NCI-H2227 (cell line): ENCODE results near the gene CATSPERE.

ENCODE experiments used
- DNase-seq: peaks from one replicate; lab custom pipeline; 2025; ENCODE audit not compliant: unreplicated experiment; lab: John Stamatoyannopoulos, UW

CATSPERE gene, protein sequence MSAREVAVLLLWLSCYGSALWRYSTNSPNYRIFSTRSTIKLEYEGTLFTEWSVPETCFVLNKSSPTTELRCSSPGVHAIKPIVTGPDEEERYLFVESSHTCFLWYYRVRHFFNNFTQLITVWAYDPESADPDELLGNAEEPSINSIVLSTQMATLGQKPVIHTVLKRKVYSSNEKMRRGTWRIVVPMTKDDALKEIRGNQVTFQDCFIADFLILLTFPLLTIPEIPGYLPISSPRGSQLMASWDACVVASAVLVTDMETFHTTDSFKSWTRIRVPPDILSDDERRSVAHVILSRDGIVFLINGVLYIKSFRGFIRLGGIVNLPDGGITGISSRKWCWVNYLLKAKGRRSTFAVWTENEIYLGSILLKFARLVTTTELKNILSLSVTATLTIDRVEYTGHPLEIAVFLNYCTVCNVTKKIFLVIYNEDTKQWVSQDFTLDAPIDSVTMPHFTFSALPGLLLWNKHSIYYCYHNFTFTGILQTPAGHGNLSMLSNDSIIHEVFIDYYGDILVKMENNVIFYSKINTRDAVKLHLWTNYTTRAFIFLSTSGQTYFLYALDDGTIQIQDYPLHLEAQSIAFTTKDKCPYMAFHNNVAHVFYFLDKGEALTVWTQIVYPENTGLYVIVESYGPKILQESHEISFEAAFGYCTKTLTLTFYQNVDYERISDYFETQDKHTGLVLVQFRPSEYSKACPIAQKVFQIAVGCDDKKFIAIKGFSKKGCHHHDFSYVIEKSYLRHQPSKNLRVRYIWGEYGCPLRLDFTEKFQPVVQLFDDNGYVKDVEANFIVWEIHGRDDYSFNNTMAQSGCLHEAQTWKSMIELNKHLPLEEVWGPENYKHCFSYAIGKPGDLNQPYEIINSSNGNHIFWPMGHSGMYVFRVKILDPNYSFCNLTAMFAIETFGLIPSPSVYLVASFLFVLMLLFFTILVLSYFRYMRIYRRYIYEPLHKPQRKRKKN

DNA sequence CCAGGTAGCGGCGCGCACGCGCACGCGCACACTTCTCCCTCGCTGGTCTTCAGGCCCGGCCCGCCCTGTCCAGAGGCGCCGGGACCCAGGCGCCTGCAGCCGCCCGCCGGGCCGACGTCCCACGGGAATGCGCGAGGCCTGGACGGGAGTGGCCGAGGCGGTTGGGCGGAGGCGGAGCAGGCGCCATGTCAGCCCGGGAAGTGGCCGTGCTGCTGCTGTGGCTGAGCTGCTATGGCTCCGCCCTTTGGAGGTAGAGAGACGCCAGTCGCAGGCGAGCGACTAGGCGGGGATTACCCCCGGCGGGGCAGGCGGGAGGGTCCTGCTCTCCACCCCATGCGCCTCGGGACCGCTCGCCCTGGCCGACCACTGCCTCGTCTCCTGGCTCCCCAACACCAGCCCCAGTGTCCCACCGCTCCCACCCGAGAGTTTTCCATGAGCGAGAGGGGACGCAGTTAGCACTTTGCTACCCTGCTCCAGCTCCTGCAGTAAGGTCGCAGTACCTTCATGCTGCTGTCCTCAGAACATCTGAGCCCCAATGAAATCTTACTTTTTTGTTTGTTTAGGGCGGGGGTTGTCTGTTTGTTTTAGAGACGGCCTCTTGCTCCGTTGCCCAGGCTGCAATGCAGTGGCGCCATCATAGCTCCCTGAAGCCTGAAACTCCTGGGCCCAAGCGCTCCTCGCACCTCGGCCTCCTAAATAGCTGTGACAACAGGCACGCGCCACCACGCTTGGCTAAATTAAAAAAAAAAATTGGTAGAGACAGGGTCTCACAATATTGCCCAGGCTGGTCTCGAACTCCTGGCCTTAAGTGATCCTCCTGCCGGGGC, at the start of gene CATSPERE:
TSS of gene CATSPERE (plus strand) at position 29 of the 827 bp plus-strand sequence. CDS start at position 186, 157 bp downstream.
- peak; percentile 95 for DNase-seq

DNA sequence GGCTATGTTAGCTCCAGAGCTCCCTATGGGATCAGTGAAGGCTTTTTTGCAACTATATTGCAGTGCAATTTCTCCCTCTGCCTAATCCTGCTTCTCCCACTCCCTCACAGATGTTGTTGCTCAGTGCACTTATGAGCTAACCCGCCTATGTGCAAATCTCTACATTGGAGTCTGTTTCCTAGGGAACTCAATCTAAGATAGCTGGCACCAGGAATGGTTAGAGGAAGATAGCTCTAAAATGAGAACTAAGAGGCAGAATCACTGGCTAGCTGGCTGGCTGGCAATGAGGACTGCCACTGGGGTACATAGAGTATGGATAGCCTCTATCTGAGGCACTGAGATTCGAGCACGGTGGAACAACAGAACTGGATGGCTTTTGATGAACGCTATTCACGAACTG, 48.9 kb upstream of the CATSPERE start:
- DNase-seq = no peak

DNA sequence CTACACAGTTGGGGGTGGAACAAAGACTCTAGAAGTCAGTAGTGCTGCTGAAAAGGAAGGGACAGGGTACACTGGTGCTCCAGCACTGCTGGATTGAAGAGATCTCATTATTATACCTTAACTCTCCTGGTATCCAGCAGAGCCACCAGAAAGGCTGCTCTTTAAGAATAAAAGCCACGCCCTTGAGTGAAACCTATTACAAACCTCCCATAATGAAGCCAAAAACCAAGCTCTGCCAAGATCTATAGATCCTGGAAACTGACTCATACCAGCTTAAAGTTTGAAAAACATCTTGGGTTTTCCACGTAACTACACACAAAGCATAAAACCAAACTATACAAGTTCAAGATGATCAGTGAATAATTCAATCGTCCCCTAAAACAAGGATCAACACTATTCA, 47.3 kb upstream of the CATSPERE start:
- DNase-seq = no peak

DNA sequence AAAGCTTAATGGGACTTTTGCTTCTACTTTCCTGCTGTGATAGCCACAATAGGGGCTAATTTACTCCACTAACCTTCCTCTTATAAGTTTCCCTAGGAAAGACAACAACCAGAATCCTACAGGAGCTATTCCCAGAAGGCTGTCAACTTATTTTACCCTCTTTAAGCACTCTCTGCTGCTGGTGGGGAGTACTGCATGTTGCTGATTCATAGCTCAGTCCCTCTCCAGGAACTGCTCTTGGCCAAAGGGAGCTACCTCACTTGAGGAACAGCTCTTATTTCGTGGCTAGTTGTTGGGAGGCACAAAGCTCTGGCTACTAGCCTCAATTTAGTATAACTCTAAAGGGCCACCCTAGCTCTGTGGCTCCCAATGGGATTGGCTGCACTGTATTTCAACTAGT, 46.5 kb upstream of the CATSPERE start:
- no peak for DNase-seq

DNA sequence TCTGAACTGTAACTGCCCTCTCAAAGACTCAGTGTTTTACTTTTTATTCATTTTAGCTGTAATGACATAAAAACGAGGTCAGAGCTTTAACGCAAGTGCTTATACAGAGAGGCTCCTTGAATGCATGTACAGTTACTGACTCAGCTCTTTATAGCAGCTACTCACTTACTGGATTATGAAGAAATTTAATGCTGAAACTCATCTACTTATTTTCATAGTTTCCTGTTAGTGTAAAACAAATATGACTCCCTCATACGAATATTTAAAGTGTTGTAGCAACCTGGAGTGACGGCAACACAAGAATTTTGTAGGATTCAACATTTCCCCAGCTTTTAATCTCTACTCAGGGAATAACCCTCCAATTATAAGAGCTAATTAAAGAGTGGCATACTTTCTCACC, 42.0 kb upstream of the CATSPERE start:
- no peak for DNase-seq

DNA sequence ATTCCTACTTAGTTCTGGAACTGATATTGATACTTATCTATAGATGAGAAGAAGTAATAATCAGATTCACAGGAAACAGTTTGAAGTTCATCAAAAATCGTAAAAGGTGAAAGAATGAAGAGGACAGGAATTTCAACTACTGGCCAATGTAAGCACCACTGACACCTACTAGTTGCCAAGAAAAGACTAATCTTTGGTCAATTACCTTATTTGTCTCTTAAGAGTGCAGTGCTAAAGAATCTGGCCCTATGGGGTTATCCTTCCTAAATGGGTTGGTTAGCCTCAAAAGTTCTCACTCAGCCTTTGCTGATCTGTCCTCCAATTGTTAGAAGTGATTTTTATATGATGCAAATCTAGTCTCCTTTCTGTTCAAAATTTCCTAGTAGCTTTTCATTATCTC, 38.9 kb upstream of the CATSPERE start:
- DNase-seq = no peak

DNA sequence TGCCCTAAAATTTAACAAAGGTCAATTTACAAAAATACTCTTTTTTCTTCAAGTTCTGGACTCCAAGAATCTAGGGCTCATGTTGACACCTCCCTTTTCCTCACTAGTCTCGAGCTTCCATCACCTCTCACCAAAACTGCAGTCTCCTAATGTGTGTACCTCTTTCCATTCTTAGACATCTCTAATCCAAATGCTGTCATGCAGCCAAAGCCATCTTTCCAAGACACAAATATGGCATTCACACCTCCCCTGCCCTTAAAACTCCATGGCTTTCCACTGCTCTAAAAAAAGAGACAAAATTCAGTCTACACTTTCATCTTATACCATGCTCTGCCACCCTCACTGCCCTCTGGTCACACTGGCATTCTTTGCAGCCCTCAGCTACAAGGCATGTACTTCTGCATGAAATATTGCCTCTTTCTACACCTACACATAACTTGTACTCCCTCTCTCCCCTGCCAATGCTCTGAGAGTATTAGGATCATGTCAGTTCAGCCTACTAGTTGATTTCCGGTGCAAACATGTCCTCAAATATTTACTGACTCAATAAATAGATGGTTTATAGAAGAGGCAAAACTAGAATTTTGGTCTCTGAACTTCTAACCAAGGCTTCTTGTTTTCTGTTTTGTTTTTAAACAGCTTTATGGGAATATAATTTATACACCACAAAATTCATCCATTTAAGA, 36.3 kb upstream of the CATSPERE start:
- no peak for DNase-seq

DNA sequence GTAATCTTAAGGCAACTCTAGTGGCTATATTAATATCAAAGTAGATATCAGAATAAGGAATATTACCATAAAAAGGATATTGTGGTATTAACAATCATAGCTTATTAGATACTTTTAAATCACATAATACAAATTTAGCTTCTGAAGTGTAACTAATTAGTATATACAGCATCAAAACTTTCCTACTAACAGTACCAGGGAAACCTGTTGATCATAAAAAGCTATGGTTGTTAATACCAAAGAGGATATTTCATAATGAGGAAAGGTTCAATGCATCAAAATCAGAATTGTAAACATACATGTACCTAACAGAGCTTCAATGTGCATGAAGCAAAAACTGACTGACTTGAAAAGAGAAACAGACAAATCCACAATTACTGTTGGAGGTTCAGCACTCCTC, 33.4 kb upstream of the CATSPERE start:
- no peak for DNase-seq

DNA sequence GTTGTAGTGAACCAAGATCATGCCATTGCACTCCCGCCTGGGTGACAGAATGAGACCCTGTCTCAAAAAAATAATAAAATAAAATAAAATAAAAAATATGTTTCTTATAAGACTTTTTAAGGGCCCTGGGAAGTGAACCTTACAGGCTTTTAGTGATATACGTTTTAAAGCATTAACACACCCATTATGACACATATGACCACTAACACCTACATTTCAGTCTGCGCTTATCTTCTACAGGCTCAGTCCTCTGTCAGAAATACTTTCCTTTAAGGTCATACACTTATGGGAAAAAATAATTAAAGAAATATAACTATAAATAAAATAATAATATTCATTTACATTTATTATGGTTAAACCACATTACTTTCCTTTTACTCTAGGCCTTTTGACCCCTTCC, 31.3 kb upstream of the CATSPERE start:
- no peak for DNase-seq

DNA sequence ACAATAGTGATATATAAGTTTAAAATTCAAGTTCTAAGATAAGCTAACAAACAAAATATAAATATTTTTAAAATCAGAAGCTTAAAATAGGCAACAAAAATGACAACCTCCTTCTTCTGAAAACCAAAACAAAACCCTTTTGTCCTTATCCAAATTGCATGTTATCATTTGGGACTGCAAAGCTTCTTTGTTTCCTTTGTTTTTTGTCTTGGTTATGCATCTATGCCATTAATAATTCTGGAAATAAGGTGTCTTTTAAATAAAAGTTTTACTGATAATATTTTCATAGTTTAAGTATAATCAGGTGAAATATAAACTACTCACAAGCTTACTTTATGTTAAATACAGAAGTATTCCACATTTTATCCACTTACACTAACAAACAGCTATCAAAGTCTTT, 29.9 kb upstream of the CATSPERE start:
- DNase-seq = no peak

DNA sequence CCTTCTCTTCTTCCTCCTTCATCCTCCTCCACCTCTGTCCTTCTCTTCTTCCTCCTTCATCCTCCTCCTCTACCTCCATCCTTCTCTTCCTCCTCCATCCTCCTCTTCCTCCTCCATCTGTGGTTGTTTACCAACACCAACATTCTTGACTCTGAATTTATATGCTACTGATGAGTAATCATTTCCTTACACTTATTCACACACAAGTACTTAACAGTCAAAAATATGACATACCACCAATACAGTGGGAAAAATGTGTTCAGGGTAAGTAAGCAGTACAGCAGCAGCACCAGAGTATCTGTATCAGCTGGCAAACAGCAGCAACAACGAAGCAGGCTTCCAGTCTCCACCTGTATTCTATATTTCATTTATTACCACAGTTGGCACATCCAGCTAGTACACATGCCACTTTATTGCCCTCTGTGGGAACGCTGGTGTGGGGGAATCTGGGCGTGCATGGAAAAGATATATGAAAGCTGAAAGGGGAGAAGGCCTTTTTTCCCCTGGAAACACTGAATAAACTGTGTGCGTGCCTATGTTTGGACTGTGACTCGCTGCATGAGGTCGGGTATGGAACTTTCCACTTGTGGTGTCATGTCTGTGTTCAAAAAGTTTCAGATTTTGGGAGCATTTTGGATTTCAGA, 25.4 kb upstream of the CATSPERE start:
- no peak for DNase-seq

DNA sequence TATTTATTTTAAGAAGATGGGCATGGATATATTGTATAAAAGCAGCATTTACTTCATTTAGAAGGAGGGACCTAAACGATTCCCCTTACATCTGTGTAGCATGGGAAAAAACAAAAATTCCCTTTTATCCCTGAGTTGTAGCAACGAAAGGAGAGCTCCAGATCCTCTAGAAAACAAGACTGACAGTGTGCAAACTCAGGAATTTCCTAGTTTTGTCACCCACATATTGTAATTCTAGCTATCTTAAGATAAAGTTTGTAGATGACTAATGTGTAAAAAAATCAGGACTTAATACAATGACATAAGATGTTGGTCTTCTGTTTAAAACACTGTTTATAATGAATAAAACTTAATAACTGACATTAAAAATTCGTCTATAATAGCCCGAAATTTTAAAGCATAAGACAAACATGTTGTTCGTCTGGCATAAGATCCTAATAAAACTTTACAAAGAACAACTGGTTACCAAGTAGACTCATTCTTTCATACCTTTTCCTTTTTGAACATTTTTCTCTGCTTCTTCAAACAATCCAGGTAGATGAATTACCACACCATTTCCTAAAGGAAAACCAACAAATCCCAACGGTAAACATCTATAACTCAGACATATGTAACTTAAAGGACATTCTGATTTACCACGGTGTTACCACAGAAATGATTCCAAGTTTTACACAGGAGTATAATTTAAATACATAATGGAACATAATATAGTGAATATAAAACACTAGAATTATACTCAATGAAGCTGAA, 24.6 kb upstream of the CATSPERE start:
- no peak for DNase-seq

DNA sequence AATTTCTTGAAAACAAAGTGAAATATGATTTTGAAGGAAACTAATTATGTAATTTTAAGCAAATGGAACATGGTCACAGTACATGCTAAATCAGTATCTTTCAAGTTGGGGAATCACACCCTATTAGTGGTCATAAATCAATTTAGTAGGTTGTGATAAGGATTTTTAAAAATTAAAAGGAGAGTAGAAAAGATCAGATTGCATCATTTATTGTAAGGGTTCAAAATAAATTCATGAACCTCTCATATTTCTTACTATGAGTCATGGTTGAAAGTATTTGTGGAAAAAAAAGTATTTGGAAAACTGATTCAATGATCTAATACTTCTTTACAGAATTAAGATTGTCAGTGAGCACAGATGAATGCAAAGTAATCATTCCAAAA, 24.0 kb upstream of the CATSPERE start:
- no peak for DNase-seq

DNA sequence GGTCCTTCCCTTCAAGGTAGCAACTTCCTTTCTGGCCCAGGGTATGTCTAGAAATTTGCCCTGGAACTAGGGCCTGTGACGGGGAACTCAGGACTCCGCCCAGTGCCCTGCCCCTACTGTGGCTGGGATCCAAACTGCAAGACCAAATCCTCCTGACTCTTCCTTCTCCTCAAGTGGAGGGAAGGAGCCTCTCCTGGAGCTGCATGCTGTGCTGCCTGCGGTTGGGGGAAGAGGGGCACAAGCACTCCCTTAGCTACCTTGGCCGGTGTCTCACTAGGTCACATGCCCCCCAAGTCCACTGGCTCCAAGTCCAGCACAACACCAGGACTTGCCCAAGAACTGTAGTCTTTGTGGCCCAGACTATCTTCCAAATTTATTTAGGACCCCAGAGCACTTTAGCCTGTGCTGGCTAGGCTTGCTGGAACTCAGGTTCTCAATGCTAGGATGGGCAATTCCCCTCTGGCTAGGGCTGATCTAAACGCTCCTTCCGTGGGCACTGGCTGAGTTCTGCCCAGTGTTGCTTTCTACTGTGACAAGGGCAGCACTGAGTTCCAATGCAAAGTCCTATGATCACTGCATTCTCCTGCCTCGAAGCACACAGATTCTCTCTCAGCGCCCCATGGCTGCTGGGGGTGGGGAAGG, 21.6 kb upstream of the CATSPERE start:
- DNase-seq = no peak

DNA sequence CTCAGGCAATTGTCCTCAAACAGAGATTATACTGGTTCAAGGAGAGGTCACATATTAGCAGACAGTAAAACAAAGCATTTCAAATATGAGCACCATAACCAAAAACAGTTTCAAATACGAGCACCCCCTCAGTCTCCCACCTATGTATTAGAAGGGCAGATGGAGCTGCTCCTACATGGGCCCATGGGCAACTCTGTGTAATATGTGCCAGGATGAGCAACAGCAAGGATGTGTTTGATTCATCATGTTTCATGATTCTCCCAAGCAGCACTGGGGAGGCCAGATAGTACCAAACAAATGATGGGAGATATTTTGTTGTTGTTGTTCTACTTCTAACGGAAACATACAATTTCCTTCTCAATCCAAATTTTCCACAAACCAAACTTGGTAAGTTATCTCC, 18.2 kb upstream of the CATSPERE start:
- DNase-seq = no peak

DNA sequence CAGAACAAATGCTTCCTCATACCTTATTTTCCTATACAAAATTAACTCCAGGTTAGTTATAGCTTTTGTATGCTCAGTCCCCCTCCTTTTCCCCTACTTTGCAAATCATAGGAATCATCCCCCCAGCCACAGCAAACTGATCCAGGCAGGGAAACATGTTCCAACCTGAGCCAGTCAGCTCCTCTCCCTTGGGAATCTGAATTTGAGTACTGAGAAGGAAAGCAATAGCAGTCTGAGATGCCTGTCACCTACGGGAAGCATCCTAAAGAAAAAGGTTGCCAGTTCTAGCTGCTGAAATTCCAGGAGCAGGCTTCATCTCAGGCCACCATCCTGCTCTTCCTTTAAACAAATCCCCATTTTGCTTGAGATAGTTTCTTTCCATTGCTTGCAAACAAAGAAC, 16.2 kb upstream of the CATSPERE start:
- DNase-seq = no peak

DNA sequence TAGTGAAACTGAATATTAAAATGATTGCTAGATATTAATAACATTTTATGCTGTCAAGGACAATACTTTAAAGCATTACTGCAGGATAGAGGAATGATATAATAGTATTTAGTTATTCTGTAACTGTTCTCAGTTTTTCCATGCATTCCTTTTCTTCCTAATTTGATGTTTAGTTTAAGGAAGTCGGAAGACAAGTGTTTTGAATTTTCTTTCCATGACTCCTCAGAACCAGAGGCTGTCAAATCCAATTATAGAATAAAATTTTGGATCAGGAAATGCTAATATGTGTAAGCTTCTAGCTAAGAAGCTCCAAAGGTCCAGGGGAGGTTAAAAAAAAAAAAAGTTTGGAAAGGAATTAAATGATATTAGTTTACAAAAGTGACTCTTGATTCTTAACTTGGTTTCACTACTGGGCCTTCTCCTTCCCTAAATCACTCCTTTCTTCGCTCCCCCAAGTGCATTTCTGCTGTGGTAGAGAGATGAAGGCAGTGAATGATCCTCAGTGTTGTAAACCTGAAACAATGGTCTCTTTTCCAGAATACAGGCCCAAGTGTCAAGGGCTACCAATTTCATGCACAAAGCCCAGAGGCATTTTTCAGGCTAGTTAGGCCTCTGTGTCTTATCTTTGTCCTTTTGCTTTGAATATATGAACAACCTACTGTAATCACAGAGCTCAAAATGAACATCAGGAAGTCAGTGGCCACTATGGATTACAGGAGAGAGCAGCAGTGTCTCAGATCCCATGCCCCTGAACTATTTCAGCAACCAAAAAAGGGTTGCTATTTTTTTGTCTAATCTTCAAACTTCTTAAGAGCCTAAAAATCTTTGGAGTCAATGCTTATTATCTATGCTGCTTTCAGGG, 15.5 kb upstream of the CATSPERE start:
- no peak for DNase-seq

DNA sequence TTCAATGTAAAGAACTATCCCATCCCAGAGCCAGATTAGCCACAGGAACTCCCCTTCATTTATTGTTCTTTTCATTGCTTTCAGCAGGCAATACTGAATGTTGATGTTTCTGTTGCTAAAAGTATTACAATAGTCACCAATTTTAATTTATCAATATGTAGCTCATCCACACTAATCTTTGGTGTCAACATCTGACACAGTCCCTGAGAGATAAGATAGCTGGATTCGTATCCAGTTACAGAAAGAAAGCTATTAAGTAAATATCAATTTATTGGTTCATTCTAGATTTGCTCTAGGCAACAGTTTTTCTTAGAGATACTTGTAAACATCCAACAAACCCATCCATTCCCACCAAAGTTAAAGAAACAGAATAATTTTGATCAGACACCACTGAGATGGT, 14.0 kb upstream of the CATSPERE start:
- no peak for DNase-seq
